Measurements from ENCODE around the gene CUTA. TPM values are rescaled to one million over a fixed set of nuclear protein-coding genes. Genes with fewer than 3 reads are reported as not detected.
"Not testable (repeated sequence)": the region's sequence is repeated elsewhere in the genome, so short reads cannot be mapped to it uniquely, and the experiment has no call there.

Gene CUTA
- total RNA-seq, 3 donors from 2014 or later (not counting 1 experiment from before 2014, with no cell fraction given) = 166 to 186 (median 184) TPM

- H3K36me3 ChIP-seq (ENCODE audit: control insufficient read depth, insufficient read depth, low read length) = no peaks in the 10 kb centered on the region
- 90% methylated on average over 2 of the region's 2 CpGs for WGBS (ENCODE audit: insufficient coverage)
- H3K4me1 Mint-ChIP-seq = peaks cover 0 to 1% of the 10 kb centered on the region in 2 donors
- no peak for DNase-seq
- no peaks in the 10 kb centered on the region for H3K27me3 Mint-ChIP-seq (ENCODE audit: low read depth in 2 of 2)
- H3K4me1 ChIP-seq (ENCODE audit: control insufficient read depth, insufficient read depth, low read length) = no peaks in the 10 kb centered on the region
- no peaks in the 10 kb centered on the region for H3K9me3 ChIP-seq (ENCODE audit: control insufficient read depth, insufficient read depth, low read length)
- no peaks in the 10 kb centered on the region for H3K27me3 ChIP-seq (ENCODE audit: control insufficient read depth, insufficient read depth, low read length)
- no peak overlapping the region for H3K4me3 ChIP-seq (ENCODE audit: low read length)
- no peak for TF ChIP-seq CTCF (IDR thresholded peaks at IDR 0.05)
- intact Hi-C loops (cut with micrococcal nuclease) = no loop called here
- H3K9me3 Mint-ChIP-seq = no peaks in the 10 kb centered on the region
- H3K36me3 Mint-ChIP-seq = no peaks in the 10 kb centered on the region
- H3K4me3 Mint-ChIP-seq = no peak overlapping the region
- no peak overlapping the region for H3K27ac Mint-ChIP-seq
- no peak overlapping the region for H3K27ac ChIP-seq (ENCODE audit: low read length)
- no peak for ATAC-seq
These were observed 37.5 kb downstream of the CUTA start for GRCh38 chr6:33380272-33380981.

- intact Hi-C loops (cut with micrococcal nuclease); H3K27ac ChIP-seq (ENCODE audit: low read length); H3K9me3 ChIP-seq (ENCODE audit: control insufficient read depth, insufficient read depth, low read length); DNase-seq; H3K4me3 ChIP-seq (ENCODE audit: low read length); H3K27me3 Mint-ChIP-seq (ENCODE audit: low read depth in 2 of 2); H3K36me3 Mint-ChIP-seq; H3K27ac Mint-ChIP-seq; H3K36me3 ChIP-seq (ENCODE audit: control insufficient read depth, insufficient read depth, low read length); H3K9me3 Mint-ChIP-seq; H3K4me3 Mint-ChIP-seq; H3K27me3 ChIP-seq (ENCODE audit: control insufficient read depth, insufficient read depth, low read length); ATAC-seq: not testable (repeated sequence)
- H3K4me1 Mint-ChIP-seq = peaks cover 9 to 14% of the 10 kb centered on the region in 2 donors
- WGBS (ENCODE audit: insufficient coverage) = 93% methylated on average over 10 of the region's 10 CpGs
- H3K4me1 ChIP-seq (ENCODE audit: control insufficient read depth, insufficient read depth, low read length) = peaks cover 12% of the 10 kb centered on the region
These were observed 38.7 kb downstream of the CUTA start for GRCh38 chr6:33379184-33379583.

- DNase-seq (no peak), ATAC-seq (no peak)
- H3K36me3 Mint-ChIP-seq = no peaks in the 10 kb centered on the region
- no peak overlapping the region for H3K27ac Mint-ChIP-seq
- Histone ChIP-seq H3K36me3 (ENCODE audit: control insufficient read depth, insufficient read depth, low read length) (no peaks in the 10 kb centered on the region), H3K4me3 (ENCODE audit: low read length) (no peak overlapping the region), H3K27me3 (ENCODE audit: control insufficient read depth, insufficient read depth, low read length) (no peaks in the 10 kb centered on the region), H3K4me1 (ENCODE audit: control insufficient read depth, insufficient read depth, low read length) (peaks cover 25% of the 10 kb centered on the region), H3K9me3 (ENCODE audit: control insufficient read depth, insufficient read depth, low read length) (no peaks in the 10 kb centered on the region), H3K27ac (ENCODE audit: low read length) (no peak overlapping the region)
- H3K9me3 Mint-ChIP-seq = no peaks in the 10 kb centered on the region
- no peak for TF ChIP-seq CTCF (IDR thresholded peaks at IDR 0.05)
- H3K27me3 Mint-ChIP-seq (ENCODE audit: low read depth in 2 of 2) = no peaks in the 10 kb centered on the region
- H3K4me1 Mint-ChIP-seq = peaks cover 11 to 24% of the 10 kb centered on the region in 2 donors
- WGBS (ENCODE audit: insufficient coverage) = 100% methylated on average over 4 of the region's 4 CpGs
- intact Hi-C loops (cut with micrococcal nuclease) = no loop called here
- no peak overlapping the region for H3K4me3 Mint-ChIP-seq
These were observed 40.7 kb downstream of the CUTA start for GRCh38 chr6:33377171-33377570.

- Histone ChIP-seq H3K36me3 (ENCODE audit: control insufficient read depth, insufficient read depth, low read length) (no peaks in the 10 kb centered on the region), H3K27ac (ENCODE audit: low read length) (peak overlapping the region; percentile 26), H3K9me3 (ENCODE audit: control insufficient read depth, insufficient read depth, low read length) (no peaks in the 10 kb centered on the region), H3K27me3 (ENCODE audit: control insufficient read depth, insufficient read depth, low read length) (no peaks in the 10 kb centered on the region), H3K4me3 (ENCODE audit: low read length) (no peak overlapping the region), H3K4me1 (ENCODE audit: control insufficient read depth, insufficient read depth, low read length) (peaks cover 25% of the 10 kb centered on the region)
- intact Hi-C loops (cut with micrococcal nuclease) = no loop called here
- peak overlapping the region; percentile 85 to 91 for H3K27ac Mint-ChIP-seq
- 58% methylated on average over 9 of the region's 9 CpGs for WGBS (ENCODE audit: insufficient coverage)
- H3K4me1 Mint-ChIP-seq = peaks cover 11 to 24% of the 10 kb centered on the region in 2 donors
- DNase-seq (no peak), ATAC-seq (no peak)
- H3K9me3 Mint-ChIP-seq = no peaks in the 10 kb centered on the region
- H3K36me3 Mint-ChIP-seq = no peaks in the 10 kb centered on the region
- TF ChIP-seq CTCF (IDR thresholded peaks at IDR 0.05) = no peak
- H3K27me3 Mint-ChIP-seq (ENCODE audit: low read depth in 2 of 2) = no peaks in the 10 kb centered on the region
- H3K4me3 Mint-ChIP-seq = no peak overlapping the region
These were observed 42.7 kb downstream of the CUTA start for GRCh38 chr6:33375143-33375671.

Measured in natural killer cell (primary cell).